Measurements from ENCODE around the gene SEPTIN8. TPM values are rescaled to one million over a fixed set of nuclear protein-coding genes. Genes with fewer than 3 reads are reported as not detected.

Gene SEPTIN8
- total RNA-seq, 1 experiment from 2014 or later = 24.2 TPM

DNA sequence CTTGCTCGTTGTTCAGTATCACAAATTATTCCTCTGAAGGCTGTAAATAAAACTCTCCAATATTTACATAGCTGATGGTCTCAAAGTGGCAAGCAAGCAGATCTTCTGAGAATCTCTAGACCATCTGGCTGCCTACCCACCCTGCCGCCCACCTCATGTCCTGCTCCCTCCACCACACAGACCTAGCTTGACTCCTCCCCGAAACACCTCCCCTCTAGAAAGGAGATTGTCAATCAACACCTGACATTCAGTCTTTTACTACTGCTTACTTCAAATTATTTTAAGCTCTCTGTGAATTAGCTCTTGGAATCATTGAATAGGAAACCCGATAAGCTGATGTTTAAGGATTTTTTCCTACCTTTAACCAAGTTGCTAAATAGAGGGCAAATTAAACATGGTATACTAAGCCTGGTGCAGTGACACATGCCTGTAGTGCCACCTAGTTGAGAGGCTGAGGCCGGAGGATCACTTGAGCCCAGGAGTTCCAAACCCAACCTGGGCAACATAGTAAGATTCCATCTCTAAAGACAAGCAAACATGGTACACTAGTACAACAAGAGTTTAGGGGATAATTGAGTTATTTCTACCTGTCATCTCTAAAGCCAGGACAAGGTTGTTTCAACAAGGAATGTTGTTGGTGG, 25.1 kb upstream of the SEPTIN8 start:
- intact Hi-C loops (cut with micrococcal nuclease; ENCODE audit: unreplicated experiment) = no loop called here
- Histone ChIP-seq H3K4me1 (replicated peaks; ENCODE audit: insufficient read depth) (no peaks in the 10 kb centered on the region), H3K4me2 (no peak overlapping the region), H4K20me1 (ENCODE audit: insufficient read depth) (no peaks in the 10 kb centered on the region), H3K4me3 (no peak overlapping the region), H3K27me3 (ENCODE audit: insufficient read depth, low read depth) (0 out of 2 replicates have a peak, but pooled peaks cover 4% of the 10 kb centered on the region), H3K79me2 (ENCODE audit: low read depth) (no peaks in the 10 kb centered on the region), H3K9me2 (ENCODE audit: insufficient read depth) (no peaks in the 10 kb centered on the region), H3K9me3 (ENCODE audit: insufficient read depth, low read depth) (no peaks in the 10 kb centered on the region), H3K36me3 (ENCODE audit: low read depth) (no peaks in the 10 kb centered on the region), H3F3A (ENCODE audit: insufficient read depth, low read depth) (no peaks in the 10 kb centered on the region), H2AFZ (no peak overlapping the region), H3K27ac (no peak overlapping the region)
- CTCF ChIA-PET = no interaction called here
- POLR2A ChIA-PET (ENCODE audit: unreplicated experiment) = no interaction called here
- BruUV-seq (replicated peaks) = no TSS peak
- TF ChIP-seq, protein P1, sequence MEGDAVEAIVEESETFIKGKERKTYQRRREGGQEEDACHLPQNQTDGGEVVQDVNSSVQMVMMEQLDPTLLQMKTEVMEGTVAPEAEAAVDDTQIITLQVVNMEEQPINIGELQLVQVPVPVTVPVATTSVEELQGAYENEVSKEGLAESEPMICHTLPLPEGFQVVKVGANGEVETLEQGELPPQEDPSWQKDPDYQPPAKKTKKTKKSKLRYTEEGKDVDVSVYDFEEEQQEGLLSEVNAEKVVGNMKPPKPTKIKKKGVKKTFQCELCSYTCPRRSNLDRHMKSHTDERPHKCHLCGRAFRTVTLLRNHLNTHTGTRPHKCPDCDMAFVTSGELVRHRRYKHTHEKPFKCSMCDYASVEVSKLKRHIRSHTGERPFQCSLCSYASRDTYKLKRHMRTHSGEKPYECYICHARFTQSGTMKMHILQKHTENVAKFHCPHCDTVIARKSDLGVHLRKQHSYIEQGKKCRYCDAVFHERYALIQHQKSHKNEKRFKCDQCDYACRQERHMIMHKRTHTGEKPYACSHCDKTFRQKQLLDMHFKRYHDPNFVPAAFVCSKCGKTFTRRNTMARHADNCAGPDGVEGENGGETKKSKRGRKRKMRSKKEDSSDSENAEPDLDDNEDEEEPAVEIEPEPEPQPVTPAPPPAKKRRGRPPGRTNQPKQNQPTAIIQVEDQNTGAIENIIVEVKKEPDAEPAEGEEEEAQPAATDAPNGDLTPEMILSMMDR (conservative IDR thresholded peaks at IDR 0.05) = no peak
- TF ChIP-seq EZH2 (IDR thresholded peaks at IDR 0.05; ENCODE audit: low read depth) = no peak
- no peak for DNase-seq

DNA sequence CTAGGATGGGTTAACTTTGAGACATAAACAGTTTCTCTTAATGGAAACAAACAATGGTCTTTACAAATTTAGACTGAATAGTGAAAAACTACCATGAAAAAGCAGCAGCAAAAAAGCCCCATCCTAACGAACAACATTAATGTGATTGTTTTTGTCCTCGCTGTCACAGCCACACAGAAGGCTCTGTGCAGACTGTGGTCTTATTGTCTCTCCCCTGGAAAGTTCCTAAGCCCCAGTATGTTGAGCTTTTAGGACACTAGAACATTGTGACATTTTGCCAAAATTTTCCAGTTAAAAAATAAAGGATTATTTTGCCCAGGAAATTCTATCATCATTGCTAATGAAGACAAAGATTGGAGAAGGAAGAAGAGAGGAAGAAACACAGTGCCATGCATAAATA, 23.5 kb upstream of the SEPTIN8 start:
- Histone ChIP-seq H3K79me2 (ENCODE audit: low read depth) (no peaks in the 10 kb centered on the region), H3F3A (ENCODE audit: insufficient read depth, low read depth) (no peaks in the 10 kb centered on the region), H3K27ac (no peak overlapping the region), H3K27me3 (ENCODE audit: insufficient read depth, low read depth) (0 out of 2 replicates have a peak, but pooled peaks cover 4% of the 10 kb centered on the region), H3K36me3 (ENCODE audit: low read depth) (no peaks in the 10 kb centered on the region), H2AFZ (no peak overlapping the region), H3K9me2 (ENCODE audit: insufficient read depth) (no peaks in the 10 kb centered on the region), H4K20me1 (ENCODE audit: insufficient read depth) (no peaks in the 10 kb centered on the region), H3K4me3 (no peak overlapping the region), H3K4me2 (no peak overlapping the region), H3K4me1 (replicated peaks; ENCODE audit: insufficient read depth) (no peaks in the 10 kb centered on the region), H3K9me3 (ENCODE audit: insufficient read depth, low read depth) (no peaks in the 10 kb centered on the region)
- no peak for TF ChIP-seq EZH2 (IDR thresholded peaks at IDR 0.05; ENCODE audit: low read depth)
- TF ChIP-seq, protein P1 (conservative IDR thresholded peaks at IDR 0.05) = no peak
- BruUV-seq (replicated peaks) = no TSS peak
- intact Hi-C loops (cut with micrococcal nuclease; ENCODE audit: unreplicated experiment) = no loop called here
- ChIA-PET CTCF (no interaction called here), POLR2A (ENCODE audit: unreplicated experiment) (no interaction called here)
- DNase-seq = no peak

DNA sequence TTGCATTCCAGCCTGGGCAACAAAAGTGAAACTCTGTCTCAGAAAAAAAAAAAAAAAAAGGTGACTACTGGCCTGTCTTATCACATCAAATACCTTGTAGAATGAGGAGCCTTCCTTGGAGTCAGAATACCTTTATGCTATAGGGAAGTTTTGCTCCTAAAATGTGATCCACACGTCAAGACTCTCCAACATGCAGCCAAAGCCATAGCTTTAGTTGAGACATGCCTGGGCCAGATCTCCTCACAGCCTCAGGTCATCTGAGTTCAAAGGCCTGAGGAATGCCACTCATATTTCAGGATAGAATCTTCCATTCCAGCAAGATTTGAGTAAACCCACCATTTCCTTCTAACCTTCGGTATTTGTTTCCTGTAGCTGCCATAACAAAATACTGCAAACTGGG, 22.4 kb upstream of the SEPTIN8 start:
- Histone ChIP-seq H3K4me1 (replicated peaks; ENCODE audit: insufficient read depth) (no peaks in the 10 kb centered on the region), H3K9me2 (ENCODE audit: insufficient read depth) (no peaks in the 10 kb centered on the region), H3F3A (ENCODE audit: insufficient read depth, low read depth) (no peaks in the 10 kb centered on the region), H3K27ac (no peak overlapping the region), H2AFZ (no peak overlapping the region), H3K27me3 (ENCODE audit: insufficient read depth, low read depth) (0 out of 2 replicates have a peak, but pooled peaks cover 4% of the 10 kb centered on the region), H4K20me1 (ENCODE audit: insufficient read depth) (no peaks in the 10 kb centered on the region), H3K36me3 (ENCODE audit: low read depth) (no peaks in the 10 kb centered on the region), H3K4me3 (no peak overlapping the region), H3K4me2 (no peak overlapping the region), H3K9me3 (ENCODE audit: insufficient read depth, low read depth) (no peaks in the 10 kb centered on the region), H3K79me2 (ENCODE audit: low read depth) (no peaks in the 10 kb centered on the region)
- intact Hi-C loops (cut with micrococcal nuclease; ENCODE audit: unreplicated experiment) = no loop called here
- DNase-seq = no peak
- BruUV-seq (replicated peaks) = no TSS peak
- POLR2A ChIA-PET (ENCODE audit: unreplicated experiment) = no interaction called here
- CTCF ChIA-PET = no interaction called here
- TF ChIP-seq, protein P1 (conservative IDR thresholded peaks at IDR 0.05) = no peak
- no peak for TF ChIP-seq EZH2 (IDR thresholded peaks at IDR 0.05; ENCODE audit: low read depth)

Data from PC-9 (cell line).